T-cell (primary cell): ENCODE measurements around the gene IPMK. TPM values are rescaled to one million over a fixed set of nuclear protein-coding genes. Genes with fewer than 3 reads are reported as not detected.
"Not testable (repeated sequence)": the region's sequence is repeated elsewhere in the genome, so short reads cannot be mapped to it uniquely, and the experiment has no call there.

Experiments
- ATAC-seq, 4 experiments: fragments of 200-7000 bp in 3 of 4; fragments of 150-1000 bp in 1 of 4; cut with Tn5 transposase; replicated peaks in 1 of 4; 1 replicate in 3 of 4; 2 replicates in 1 of 4; pipeline ENCODE4 v1.10.0; 2021; ENCODE audit warnings: moderate library complexity in 3 of 4, mild to moderate bottlenecking in 2 of 4, moderate number of reproducible peaks in 1 of 4
- CTCF ChIA-PET, 2 donors: fragments of 300-600 bp; sonication (Branson Sonifier 250); formaldehyde crosslinking; loops; one replicate each; lab custom pipeline; 2022; ENCODE audit warnings: antibody characterized with exemption in 2 of 2; lab: Charles Lee
- POLR2A ChIA-PET, 2 donors: fragments of 300-600 bp; sonication (Branson Sonifier 250); formaldehyde crosslinking; loops; one replicate each; lab custom pipeline; 2022; ENCODE audit warnings: antibody characterized with exemption in 2 of 2; lab: Charles Lee
- DNase-seq, 35 experiments: peaks; one replicate each; pipeline versions ENCODE4 v3.0.0 to v3.0.0-alpha.2; 2013 to 2023
- H3K27ac ChIP-seq: one replicate; pipeline ENCODE4 v1.5.1; 2013; ENCODE audit warnings: low read length
- H3K27me3 ChIP-seq, 2 experiments: replicated peaks in 1 of 2; 1 replicate in 1 of 2; 2 replicates in 1 of 2; pipeline versions ENCODE4 v1.6.1 to v1.7.0; 2013; ENCODE audit warnings: low read length in 1 of 2, mixed read lengths in 1 of 2; ENCODE audit not compliant: control insufficient read depth in 2 of 2, insufficient read depth in 2 of 2; ENCODE audit errors: extremely low read depth in 1 of 2
- H3K36me3 ChIP-seq, 2 donors: 1 replicate in 1 of 2; 2 replicates in 1 of 2; pipeline versions ENCODE4 v1.6.1 to v1.7.0; 2013; ENCODE audit warnings: low read length in 1 of 2; ENCODE audit not compliant: control insufficient read depth in 2 of 2, insufficient read depth in 1 of 2; ENCODE audit errors: extremely low read depth in 1 of 2
- H3K4me1 ChIP-seq, 2 experiments: 1 replicate in 1 of 2; 2 replicates in 1 of 2; pipeline versions ENCODE4 v1.6.1 to v1.7.0; 2013; ENCODE audit warnings: low read length in 2 of 2, mixed read lengths in 1 of 2; ENCODE audit not compliant: insufficient read depth in 2 of 2, control insufficient read depth in 1 of 2; ENCODE audit errors: extremely low read depth in 1 of 2
- H3K4me3 ChIP-seq, 2 donors: 1 replicate in 1 of 2; 2 replicates in 1 of 2; pipeline versions ENCODE4 v1.5.1 to v1.7.0; 2013; ENCODE audit warnings: mild to moderate bottlenecking in 2 of 2, low read length in 1 of 2, moderate library complexity in 1 of 2; ENCODE audit not compliant: control insufficient read depth in 1 of 2; ENCODE audit errors: extremely low read depth in 1 of 2
- H3K9me3 ChIP-seq: 2 replicates; pipeline ENCODE4 v1.7.0; 2013
- H3K27ac Mint-ChIP-seq, 2 donors: one replicate each; pipeline ENCODE4 v1.8.0; 2020 to 2021; ENCODE audit warnings: mild to moderate bottlenecking in 2 of 2, mixed read lengths in 2 of 2
- H3K27me3 Mint-ChIP-seq, 2 donors: one replicate each; pipeline ENCODE4 v1.8.0; 2021 to 2022; ENCODE audit warnings: mixed read lengths in 2 of 2
- H3K36me3 Mint-ChIP-seq: one replicate; pipeline ENCODE4 v1.8.0; 2021; ENCODE audit warnings: mixed read lengths
- H3K4me1 Mint-ChIP-seq, 3 donors: one replicate each; pipeline ENCODE4 v1.8.0; 2020 to 2022; ENCODE audit warnings: mixed read lengths in 3 of 3, mild to moderate bottlenecking in 1 of 3
- H3K4me3 Mint-ChIP-seq, 3 donors: one replicate each; pipeline ENCODE4 v1.8.0; 2020 to 2022; ENCODE audit warnings: mild to moderate bottlenecking in 3 of 3, mixed read lengths in 3 of 3, moderate library complexity in 3 of 3
- H3K9me3 Mint-ChIP-seq, 3 donors: one replicate each; pipeline ENCODE4 v1.8.0; 2020 to 2022; ENCODE audit warnings: mixed read lengths in 3 of 3
- WGBS: methylation state at CpG from one replicate; pipeline ENCODE4 v1.1.5; 2013; ENCODE audit warnings: missing lambda C conversion rate; ENCODE audit not compliant: insufficient coverage; 5-methylcytosine and 5-hydroxymethylcytosine counted together
- total RNA-seq, 35 experiments: library from RNA in 6 of 35; stranded (reverse) in 6 of 35; fragments of 120-200 nt in 1 of 35; gene quantifications; one replicate each; pipeline versions ENCODE4 v1.2.1 to v1.2.4 and lab custom pipeline; 2013 to 2026

IPMK gene
- total RNA-seq, 5 donors from 2014 or later (not counting 1 experiment from before 2014, with no cell fraction given) = 3.7 to 5.3 (median 4.3) TPM

GRCh38 chr10:58241346-58241745 lies 26.3 kb downstream of the IPMK start:
- Histone ChIP-seq H3K4me3 (no peak overlapping the region), H3K36me3 (peaks cover 3 to 7% of the 10 kb centered on the region in 2 donors), H3K27me3 (no peaks in the 10 kb centered on the region), H3K4me1 (no peaks in the 10 kb centered on the region), H3K27ac (no peak overlapping the region), H3K9me3 (no peaks in the 10 kb centered on the region)
- no peak overlapping the region for H3K27ac Mint-ChIP-seq
- DNase-seq (no peak), ATAC-seq (no peak)
- H3K4me3 Mint-ChIP-seq = no peak overlapping the region
- no peaks in the 10 kb centered on the region for H3K27me3 Mint-ChIP-seq
- peaks cover 2 to 11% (median 6%) of the 10 kb centered on the region in 3 donors for H3K9me3 Mint-ChIP-seq
- ChIA-PET POLR2A (no interaction called here), CTCF (no interaction called here)
- H3K4me1 Mint-ChIP-seq = peaks cover 37 to 40% (median 37%) of the 10 kb centered on the region in 3 donors
- H3K36me3 Mint-ChIP-seq = peaks cover 40% of the 10 kb centered on the region
- 91% methylated on average over 3 of the region's 3 CpGs for WGBS

GRCh38 chr10:58240531-58240930 lies 27.2 kb downstream of the IPMK start:
- Mint-ChIP-seq H3K27ac (no peak overlapping the region), H3K36me3 (peaks cover 44% of the 10 kb centered on the region)

GRCh38 chr10:58239561-58240169 lies 28.0 kb downstream of the IPMK start:
- H3K9me3 ChIP-seq = no peaks in the 10 kb centered on the region
- H3K36me3 Mint-ChIP-seq = peaks cover 47% of the 10 kb centered on the region
- no peaks in the 10 kb centered on the region for H3K27me3 Mint-ChIP-seq
- ATAC-seq = no peak
- H3K9me3 Mint-ChIP-seq = peaks cover 2 to 8% (median 6%) of the 10 kb centered on the region in 3 donors
- no peak overlapping the region for H3K4me3 ChIP-seq
- H3K27me3 ChIP-seq = no peaks in the 10 kb centered on the region
- H3K27ac ChIP-seq = no peak overlapping the region
- H3K4me1 ChIP-seq = no peaks in the 10 kb centered on the region
- WGBS = 61% methylated on average over 3 of the region's 5 CpGs
- no peak for DNase-seq
- H3K36me3 ChIP-seq = peaks cover 7 to 10% of the 10 kb centered on the region in 2 donors
- POLR2A ChIA-PET = no interaction called here
- H3K4me1 Mint-ChIP-seq = peaks cover 34 to 40% (median 37%) of the 10 kb centered on the region in 3 donors
- H3K4me3 Mint-ChIP-seq = no peak overlapping the region
- H3K27ac Mint-ChIP-seq = no peak overlapping the region
- CTCF ChIA-PET = no interaction called here

More at GRCh38 chr10:58240531-58240930, 27.2 kb downstream of the IPMK start:
- H3K27me3 Mint-ChIP-seq = no peaks in the 10 kb centered on the region
- no peaks in the 10 kb centered on the region for H3K4me1 ChIP-seq
- CTCF ChIA-PET = no interaction called here
- POLR2A ChIA-PET = no interaction called here
- no CpG with 5 or more reads among the region's 4 CpGs for WGBS
- no peak overlapping the region for H3K4me3 ChIP-seq
- H3K36me3 ChIP-seq = peaks cover 7 to 10% of the 10 kb centered on the region in 2 donors
- no peaks in the 10 kb centered on the region for H3K9me3 ChIP-seq
- H3K27ac ChIP-seq = no peak overlapping the region
- peaks cover 34 to 40% (median 37%) of the 10 kb centered on the region in 3 donors for H3K4me1 Mint-ChIP-seq
- peaks cover 2 to 8% (median 6%) of the 10 kb centered on the region in 3 donors for H3K9me3 Mint-ChIP-seq
- no peaks in the 10 kb centered on the region for H3K27me3 ChIP-seq
- ATAC-seq = no peak
- no peak for DNase-seq
- H3K4me3 Mint-ChIP-seq = no peak overlapping the region

- Mint-ChIP-seq H3K4me3 (no peak overlapping the region), H3K4me1 (peaks cover 32 to 45% (median 44%) of the 10 kb centered on the region in 3 donors), H3K36me3 (peaks cover 54% of the 10 kb centered on the region), H3K27ac (no peak overlapping the region), H3K9me3 (no peaks in the 10 kb centered on the region), H3K27me3 (no peaks in the 10 kb centered on the region)
- Histone ChIP-seq H3K4me1 (no peaks in the 10 kb centered on the region), H3K27me3 (no peaks in the 10 kb centered on the region), H3K9me3 (no peaks in the 10 kb centered on the region), H3K36me3 (peaks cover 7 to 10% of the 10 kb centered on the region in 2 donors), H3K27ac (no peak overlapping the region), H3K4me3 (no peak overlapping the region)
- POLR2A ChIA-PET = no interaction called here
- 83% methylated on average over 2 of the region's 3 CpGs for WGBS
- ATAC-seq (no peak), DNase-seq (no peak)
- CTCF ChIA-PET = no interaction called here
These were observed 30.5 kb downstream of the IPMK start for GRCh38 chr10:58237014-58237834.

GRCh38 chr10:58229856-58230255 lies 37.8 kb downstream of the IPMK start:
- POLR2A ChIA-PET, H3K4me3 Mint-ChIP-seq, H3K4me1 ChIP-seq, CTCF ChIA-PET, H3K27me3 ChIP-seq, H3K27me3 Mint-ChIP-seq, H3K27ac ChIP-seq, H3K27ac Mint-ChIP-seq, H3K36me3 ChIP-seq, ATAC-seq, H3K4me3 ChIP-seq, H3K9me3 ChIP-seq, H3K9me3 Mint-ChIP-seq, DNase-seq: not testable (repeated sequence)
- Mint-ChIP-seq H3K4me1 (peaks cover 3 to 13% (median 7%) of the 10 kb centered on the region in 3 donors), H3K36me3 (peaks cover 76% of the 10 kb centered on the region)
- WGBS = 93% methylated on average over 5 of the region's 7 CpGs

- no peaks in the 10 kb centered on the region for H3K9me3 Mint-ChIP-seq
- H3K27me3 Mint-ChIP-seq = no peaks in the 10 kb centered on the region
- Histone ChIP-seq H3K27me3 (no peaks in the 10 kb centered on the region), H3K9me3 (no peaks in the 10 kb centered on the region), H3K4me3 (no peak overlapping the region), H3K27ac (no peak overlapping the region), H3K36me3 (peaks cover 0 to 6% of the 10 kb centered on the region in 2 donors), H3K4me1 (no peaks in the 10 kb centered on the region)
- no CpG with 5 or more reads among the region's 2 CpGs for WGBS
- DNase-seq (no peak), ATAC-seq (no peak)
- ChIA-PET POLR2A (no interaction called here), CTCF (no interaction called here)
- peaks cover 49% of the 10 kb centered on the region for H3K36me3 Mint-ChIP-seq
- no peaks in the 10 kb centered on the region for H3K4me1 Mint-ChIP-seq
- no peak overlapping the region for H3K4me3 Mint-ChIP-seq
- no peak overlapping the region for H3K27ac Mint-ChIP-seq
These were observed 42.0 kb downstream of the IPMK start for GRCh38 chr10:58225654-58226053.
